ENCODE measurements around the gene CDK12.

CDK12 gene

GRCh38 chr17:39508987-39509386 is 47.7 kb downstream of the CDK12 start:
- H3K4me3 ChIP-seq (replicated peaks in 1 of 2; ENCODE audit: low read depth in 2 of 2, low read length in 2 of 2) = no peak overlapping the region
- DNase-seq (ENCODE audit: low read depth in 2 of 2) = no peak
- TF ChIP-seq CTCF (IDR thresholded peaks at IDR 0.05; ENCODE audit: low read depth, low read length) = no peak

- H3K4me3 ChIP-seq (replicated peaks in 1 of 2; ENCODE audit: low read depth in 2 of 2, low read length in 2 of 2) = no peak overlapping the region
- no peak for TF ChIP-seq CTCF (IDR thresholded peaks at IDR 0.05; ENCODE audit: low read depth, low read length)
- no peak for DNase-seq (ENCODE audit: low read depth in 2 of 2)
These were observed 52.0 kb downstream of the CDK12 start for GRCh38 chr17:39513309-39513708.

- no peak for TF ChIP-seq CTCF (IDR thresholded peaks at IDR 0.05; ENCODE audit: low read depth, low read length)
- DNase-seq (ENCODE audit: low read depth in 2 of 2) = no peak
These were observed 52.6 kb downstream of the CDK12 start for GRCh38 chr17:39513915-39514314.

GRCh38 chr17:39517224-39517623 is 55.9 kb downstream of the CDK12 start:
- DNase-seq (ENCODE audit: low read depth in 2 of 2) = peak; percentile 46 to 86
- TF ChIP-seq CTCF (IDR thresholded peaks at IDR 0.05; ENCODE audit: low read depth, low read length) = no peak
- H3K4me3 ChIP-seq (replicated peaks in 1 of 2; ENCODE audit: low read depth in 2 of 2, low read length in 2 of 2) = no peak overlapping the region

More at GRCh38 chr17:39513915-39514314, 52.6 kb downstream of the CDK12 start:
- H3K4me3 ChIP-seq (replicated peaks in 1 of 2; ENCODE audit: low read depth in 2 of 2, low read length in 2 of 2) = no peak overlapping the region

GRCh38 chr17:39525801-39526506 is 64.7 kb downstream of the CDK12 start:
- DNase-seq (ENCODE audit: low read depth in 2 of 2) = no peak
- no peak for TF ChIP-seq CTCF (IDR thresholded peaks at IDR 0.05; ENCODE audit: low read depth, low read length)
- H3K4me3 ChIP-seq (replicated peaks in 1 of 2; ENCODE audit: low read depth in 2 of 2, low read length in 2 of 2) = no peak overlapping the region

- DNase-seq (ENCODE audit: low read depth in 2 of 2) = peak; percentile 27 to 41
- no peak overlapping the region for H3K4me3 ChIP-seq (replicated peaks in 1 of 2; ENCODE audit: low read depth in 2 of 2, low read length in 2 of 2)
- TF ChIP-seq CTCF (IDR thresholded peaks at IDR 0.05; ENCODE audit: low read depth, low read length) = peak; percentile 39
These were observed 66.0 kb downstream of the CDK12 start for GRCh38 chr17:39527220-39527813.

Data from cardiac fibroblast (primary cell).